K562 treated with DMSO at 1 percent for 48 hours (cell line): ENCODE data around the gene TIE1. TPM values are rescaled to one million over a fixed set of nuclear protein-coding genes. Genes with fewer than 3 reads are reported as not detected.

Source experiments
- total RNA-seq: library from RNA; unstranded; fragments of 300-600 nt; gene quantifications from 2 replicates; pipeline ENCODE4 v1.2.3, GENCODE V29; 2022; ENCODE audit warnings: low replicate concordance; ENCODE audit errors: extremely low read depth

Gene TIE1
- not detected in 2 replicates for total RNA-seq

DNA sequence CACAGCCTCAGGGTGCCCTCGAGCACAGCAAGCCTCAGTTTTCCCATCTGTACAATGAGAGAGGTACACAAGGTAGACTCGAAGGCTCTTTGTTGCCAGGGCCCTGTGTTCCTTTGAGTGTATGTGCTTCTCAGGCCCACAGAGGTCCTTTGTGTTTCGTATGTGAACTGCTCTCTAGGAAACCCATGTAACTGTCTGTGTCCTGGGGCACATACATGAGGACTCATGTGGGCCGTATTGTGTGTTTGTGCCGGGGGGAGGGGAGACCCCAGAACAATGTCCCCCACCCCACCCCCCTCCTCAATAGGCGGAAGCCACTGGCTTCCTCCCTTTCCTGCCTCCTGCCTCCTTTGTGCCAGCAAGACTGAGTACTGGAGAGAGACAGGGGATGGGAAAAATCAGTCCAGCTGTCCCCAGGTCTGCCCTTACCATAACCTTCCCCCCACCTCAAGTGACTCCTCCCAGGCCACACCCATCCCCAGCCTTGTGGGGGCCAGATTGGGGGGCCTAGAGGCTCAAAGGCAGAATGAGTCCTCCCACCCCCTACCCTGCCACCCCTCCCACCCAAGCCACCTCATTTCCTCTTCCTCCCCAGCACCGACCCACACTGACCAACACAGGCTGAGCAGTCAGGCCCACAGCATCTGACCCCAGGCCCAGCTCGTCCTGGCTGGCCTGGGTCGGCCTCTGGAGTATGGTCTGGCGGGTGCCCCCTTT lies at the start of gene TIE1:
Gene TIE1 (plus strand): TSS at position 605 of the 717 bp plus-strand sequence. CDS start 90 bp downstream, at position 695.

DNA sequence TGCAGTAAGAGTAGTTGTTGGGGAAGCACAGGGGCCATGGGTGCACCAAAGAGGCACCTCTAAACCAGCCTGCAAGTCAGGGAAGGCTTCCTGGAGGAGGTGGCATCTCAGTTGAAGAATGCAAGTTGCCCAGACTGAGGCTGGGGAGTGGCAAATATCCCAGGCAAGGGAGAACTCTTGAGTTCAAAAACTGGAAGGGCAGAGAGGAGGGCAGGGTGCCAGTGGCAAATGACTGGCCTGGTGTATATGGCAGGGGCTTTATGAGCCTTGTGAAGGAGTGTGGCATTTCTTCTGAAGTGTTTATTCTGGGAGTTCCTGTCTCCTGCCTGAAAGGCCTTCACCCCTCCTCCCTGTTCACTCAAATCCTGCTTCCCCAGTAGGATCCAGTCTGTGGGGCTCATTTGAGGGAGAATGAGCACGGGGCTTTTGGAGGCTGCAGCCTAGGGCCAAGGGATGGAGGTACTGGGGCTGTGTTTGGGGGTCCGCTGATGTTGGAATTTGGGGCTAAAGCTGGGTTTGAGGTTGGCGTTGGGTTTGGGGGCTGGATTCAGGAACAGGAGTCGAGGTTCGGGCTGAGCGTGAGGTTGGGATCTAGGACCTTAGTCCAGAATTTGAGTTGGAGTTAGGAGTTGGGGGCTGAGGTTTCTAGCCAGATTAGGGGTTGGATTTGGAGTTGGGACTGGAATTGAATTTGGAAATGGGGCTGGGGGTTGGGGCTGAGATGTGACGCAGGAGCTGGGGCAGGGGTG lies 31.0 kb upstream of the TIE1 start, which contains the start of gene TMEM125:
Gene TMEM125 (plus strand): TSS at position 357 of the 749 bp plus-strand sequence. CDS start 2,740 bp downstream, outside the sequence.

DNA sequence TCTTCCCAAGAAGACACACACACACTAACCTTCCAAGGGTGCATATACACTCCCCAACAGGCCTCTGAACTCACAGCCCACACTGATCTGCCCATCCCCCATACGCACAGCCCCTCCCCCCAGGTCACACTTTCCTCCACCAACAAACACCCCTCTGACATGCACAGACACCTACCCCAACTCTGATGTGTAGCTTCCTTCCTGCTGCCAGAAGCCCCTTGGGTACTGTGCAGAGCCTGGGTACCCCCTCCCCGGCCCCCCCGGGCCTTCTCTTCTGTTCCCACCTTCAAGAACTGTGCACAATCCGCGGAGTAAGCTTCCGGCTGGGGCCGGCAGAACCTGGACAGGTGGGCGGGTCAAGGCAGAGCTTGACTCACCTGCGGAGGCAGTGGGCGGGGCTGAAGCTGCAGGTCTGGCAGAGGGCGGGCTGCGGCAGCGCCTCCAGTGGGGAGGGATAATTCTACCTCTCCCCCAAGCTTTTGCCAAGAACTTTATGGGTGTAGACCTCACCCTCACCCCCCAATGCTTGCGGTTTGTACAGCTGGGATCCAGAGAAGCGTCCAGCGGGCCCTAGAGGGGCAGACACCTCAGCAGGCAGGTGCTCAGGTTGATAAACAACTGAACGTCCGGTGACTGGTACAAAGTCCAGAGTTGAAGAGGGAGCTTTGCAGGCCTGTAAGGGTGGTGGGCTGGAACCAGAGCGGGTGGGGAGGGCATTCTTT lies 15.4 kb upstream of the TIE1 start, which contains the start of gene C1orf210:
Gene C1orf210 (minus strand): TSS at position 313 of the 722 bp plus-strand sequence. CDS start 2,311 bp downstream, outside the sequence.

DNA sequence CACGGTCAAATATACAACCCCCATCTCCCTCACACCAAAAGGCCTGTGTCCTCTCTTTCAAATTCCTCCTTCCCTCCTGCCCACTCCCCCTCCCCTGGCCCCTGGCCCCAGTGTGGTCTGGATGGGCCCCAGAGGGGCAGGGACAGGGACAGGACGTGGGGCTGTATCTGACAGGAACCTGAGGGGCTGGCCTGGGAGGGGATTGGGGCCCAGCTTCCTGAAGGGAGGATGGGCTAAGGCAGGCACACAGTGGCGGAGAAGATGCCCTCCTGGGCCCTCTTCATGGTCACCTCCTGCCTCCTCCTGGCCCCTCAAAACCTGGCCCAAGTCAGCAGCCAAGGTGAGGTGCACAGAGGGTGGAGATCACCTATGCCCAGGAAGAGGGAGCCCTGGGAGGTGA lies 36.8 kb downstream of the TIE1 start, which contains the start of gene MPL:
Gene MPL (plus strand): TSS at position 231 of the 400 bp plus-strand sequence. CDS start 31 bp downstream, at position 262.

DNA sequence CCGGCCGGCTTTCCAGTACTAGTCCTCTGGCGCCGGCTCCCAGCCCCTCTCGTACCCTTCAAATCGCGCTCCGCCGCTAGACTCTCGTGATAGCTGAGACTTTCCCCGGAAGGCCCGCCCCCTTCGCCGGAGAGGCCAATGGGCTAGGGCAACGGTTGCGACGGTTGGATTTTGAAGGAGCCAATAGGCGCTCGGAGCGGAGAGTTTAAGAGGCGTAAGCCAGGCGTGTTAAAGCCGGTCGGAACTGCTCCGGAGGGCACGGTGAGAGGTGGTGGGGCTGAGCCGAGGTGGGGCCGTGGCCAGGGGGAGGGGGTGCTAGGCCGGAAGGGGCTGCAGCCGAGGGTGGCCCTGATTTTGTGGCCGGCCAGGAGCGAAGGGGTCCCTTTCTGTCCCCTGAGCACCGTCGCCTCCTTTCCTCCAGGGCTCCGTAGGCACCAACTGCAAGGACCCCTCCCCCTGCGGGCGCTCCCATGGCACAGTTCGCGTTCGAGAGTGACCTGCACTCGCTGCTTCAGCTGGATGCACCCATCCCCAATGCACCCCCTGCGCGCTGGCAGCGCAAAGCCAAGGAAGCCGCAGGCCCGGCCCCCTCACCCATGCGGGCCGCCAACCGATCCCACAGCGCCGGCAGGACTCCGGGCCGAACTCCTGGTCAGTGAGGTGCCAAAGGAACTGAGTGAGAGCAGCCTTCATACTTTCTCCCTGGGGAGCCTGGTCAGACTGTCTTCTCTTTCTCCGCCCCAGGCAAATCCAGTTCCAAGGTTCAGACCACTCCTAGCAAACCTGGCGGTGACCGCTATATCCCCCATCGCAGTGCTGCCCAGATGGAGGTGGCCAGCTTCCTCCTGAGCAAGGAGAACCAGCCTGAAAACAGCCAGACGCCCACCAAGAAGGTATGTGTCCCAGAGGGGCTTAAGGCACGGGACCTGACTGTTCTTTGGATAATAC lies 58.2 kb downstream of the TIE1 start, which contains the start of gene CDC20:
Gene CDC20 (plus strand): TSS at position 236 of the 948 bp plus-strand sequence. CDS start 235 bp downstream, at position 471.

DNA sequence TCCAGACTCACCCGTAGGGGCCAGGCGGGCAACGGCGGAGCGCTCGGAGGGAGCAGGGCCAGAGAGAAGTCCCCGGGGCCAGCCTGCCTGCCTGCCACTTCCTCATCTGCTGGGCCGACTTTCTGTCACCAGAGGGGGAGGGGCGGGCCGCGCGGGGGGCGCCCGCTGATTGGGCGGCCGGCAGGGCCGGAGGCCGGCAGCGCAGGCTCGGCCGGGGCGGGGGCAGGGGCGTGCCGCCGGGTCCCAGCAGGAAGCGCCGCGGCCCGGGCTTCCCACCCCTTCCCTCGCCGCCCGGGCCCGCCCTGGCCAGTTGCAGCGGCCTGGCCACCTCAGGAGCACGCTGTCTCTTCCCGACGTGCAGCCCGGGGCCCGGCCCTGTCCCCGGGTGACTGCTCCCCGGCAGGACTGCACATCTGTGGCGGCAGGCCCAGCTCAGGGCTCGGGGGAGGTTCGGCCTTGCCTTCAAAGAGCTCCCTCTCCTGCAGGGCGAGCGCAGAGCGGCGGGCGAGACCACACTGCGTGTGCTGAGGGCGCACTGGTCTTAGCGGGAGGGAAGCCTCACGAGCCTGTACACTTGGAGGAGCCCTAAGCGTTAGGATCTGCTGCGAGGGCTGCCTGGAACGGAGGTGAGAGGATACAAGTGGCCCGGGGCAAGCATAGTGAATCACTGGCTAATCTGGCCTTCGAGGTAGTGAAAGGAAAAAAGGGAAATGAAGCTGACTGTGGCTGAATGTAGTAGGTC lies 67.3 kb downstream of the TIE1 start, which contains the start of gene ELOVL1:
Gene ELOVL1 (minus strand): TSS at position 108 of the 742 bp plus-strand sequence. CDS start 2,402 bp downstream, outside the sequence.

Other genes starting within 250 kb of the TIE1 start
- not detected in 2 replicates for gene EBNA1BP2, start 128.7 kb upstream of the TIE1 start, total RNA-seq
- not detected in 2 replicates for gene CFAP57, start 128.7 kb upstream of the TIE1 start, total RNA-seq
- gene TMEM125, start 31.0 kb upstream of the TIE1 start, total RNA-seq: not detected in 2 replicates
- gene C1orf210, start 15.4 kb upstream of the TIE1 start, total RNA-seq: not detected in 2 replicates
- not detected in 2 replicates for gene MPL, start 36.8 kb downstream of the TIE1 start, total RNA-seq
- gene CDC20, start 58.0 kb downstream of the TIE1 start, total RNA-seq: not detected in 2 replicates
- gene ELOVL1, start 67.0 kb downstream of the TIE1 start, total RNA-seq: 639 TPM in 1 of 2 replicates, not detected in the other
- gene MED8, start 88.8 kb downstream of the TIE1 start, total RNA-seq: not detected in 2 replicates
- gene SZT2, start 88.9 kb downstream of the TIE1 start, total RNA-seq: not detected in 2 replicates
- gene HYI, start 152.9 kb downstream of the TIE1 start, total RNA-seq: not detected in 2 replicates
- not detected in 2 replicates for gene PTPRF, start 229.9 kb downstream of the TIE1 start, total RNA-seq